HL-60 (cell line): Measurements from ENCODE around the gene RBM12.

ENCODE experiments used
- DNase-seq, 2 experiments: peaks; one replicate each; pipeline ENCODE4 v3.0.0-alpha.2; 2010 to 2020; ENCODE audit warnings: low read depth in 1 of 2, low spot score in 1 of 2
- H3K27ac ChIP-seq: fragments of 250-450 bp; sonication (Bioruptor Pico); replicated peaks from 2 replicates; pipeline ENCODE4 v1.5.1; 2020; ENCODE audit warnings: mild to moderate bottlenecking, moderate library complexity
- H3K27me3 ChIP-seq: fragments of 250-450 bp; sonication (Bioruptor Pico); 2 replicates; pipeline ENCODE4 v1.5.1; 2021; ENCODE audit warnings: mild to moderate bottlenecking, moderate library complexity; ENCODE audit not compliant: insufficient read depth, poor library complexity, severe bottlenecking
- H3K4me3 ChIP-seq: replicated peaks from 2 replicates; pipeline ENCODE4 v1.5.1; 2011; ENCODE audit warnings: mild to moderate bottlenecking, control low read depth, low read length; ENCODE audit not compliant: insufficient read depth
- CTCF ChIP-seq: IDR thresholded peaks from one replicate; pipeline ENCODE4 v1.5.1; 2011; ENCODE audit warnings: low read length, control low read depth, inconsistent platforms; ENCODE audit not compliant: insufficient read depth
- GABPA ChIP-seq: IDR thresholded peaks from 2 replicates; pipeline ENCODE4 v1.6.1; 2012; ENCODE audit warnings: low read depth
- POLR2AphosphoS5 ChIP-seq: IDR thresholded peaks from 2 replicates; pipeline ENCODE4 v1.6.1; 2012; ENCODE audit warnings: low read depth
- SPI1 ChIP-seq: IDR thresholded peaks from 2 replicates; pipeline ENCODE4 v1.6.1; 2012; ENCODE audit warnings: low read depth, mild to moderate bottlenecking, borderline replicate concordance
- TF ChIP-seq, protein P1 (sequence below): IDR thresholded peaks from 2 replicates; pipeline ENCODE4 v1.6.1; 2012; ENCODE audit warnings: low read depth; ENCODE audit not compliant: insufficient replicate concordance

Gene RBM12

DNA sequence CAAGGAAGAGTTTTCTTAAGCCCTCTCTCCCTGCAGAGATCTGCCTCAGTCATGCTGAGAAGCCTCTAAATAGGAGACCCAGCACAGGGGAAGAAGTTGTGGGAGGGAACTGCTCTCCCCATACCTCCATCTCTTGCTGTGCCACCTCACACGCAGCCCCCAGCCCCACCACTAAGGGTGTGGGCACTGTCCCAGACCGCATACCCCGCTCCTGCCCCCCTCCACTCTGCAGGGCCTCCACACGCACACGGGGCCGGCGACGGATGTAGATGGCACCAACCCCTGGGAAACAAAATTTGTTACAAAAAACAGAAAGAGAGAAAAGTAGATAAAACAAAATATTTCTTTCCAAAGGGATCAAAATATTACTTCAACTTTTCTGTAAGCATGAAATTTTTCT, 10.2 kb upstream of the RBM12 start:
- TF ChIP-seq, protein P1, sequence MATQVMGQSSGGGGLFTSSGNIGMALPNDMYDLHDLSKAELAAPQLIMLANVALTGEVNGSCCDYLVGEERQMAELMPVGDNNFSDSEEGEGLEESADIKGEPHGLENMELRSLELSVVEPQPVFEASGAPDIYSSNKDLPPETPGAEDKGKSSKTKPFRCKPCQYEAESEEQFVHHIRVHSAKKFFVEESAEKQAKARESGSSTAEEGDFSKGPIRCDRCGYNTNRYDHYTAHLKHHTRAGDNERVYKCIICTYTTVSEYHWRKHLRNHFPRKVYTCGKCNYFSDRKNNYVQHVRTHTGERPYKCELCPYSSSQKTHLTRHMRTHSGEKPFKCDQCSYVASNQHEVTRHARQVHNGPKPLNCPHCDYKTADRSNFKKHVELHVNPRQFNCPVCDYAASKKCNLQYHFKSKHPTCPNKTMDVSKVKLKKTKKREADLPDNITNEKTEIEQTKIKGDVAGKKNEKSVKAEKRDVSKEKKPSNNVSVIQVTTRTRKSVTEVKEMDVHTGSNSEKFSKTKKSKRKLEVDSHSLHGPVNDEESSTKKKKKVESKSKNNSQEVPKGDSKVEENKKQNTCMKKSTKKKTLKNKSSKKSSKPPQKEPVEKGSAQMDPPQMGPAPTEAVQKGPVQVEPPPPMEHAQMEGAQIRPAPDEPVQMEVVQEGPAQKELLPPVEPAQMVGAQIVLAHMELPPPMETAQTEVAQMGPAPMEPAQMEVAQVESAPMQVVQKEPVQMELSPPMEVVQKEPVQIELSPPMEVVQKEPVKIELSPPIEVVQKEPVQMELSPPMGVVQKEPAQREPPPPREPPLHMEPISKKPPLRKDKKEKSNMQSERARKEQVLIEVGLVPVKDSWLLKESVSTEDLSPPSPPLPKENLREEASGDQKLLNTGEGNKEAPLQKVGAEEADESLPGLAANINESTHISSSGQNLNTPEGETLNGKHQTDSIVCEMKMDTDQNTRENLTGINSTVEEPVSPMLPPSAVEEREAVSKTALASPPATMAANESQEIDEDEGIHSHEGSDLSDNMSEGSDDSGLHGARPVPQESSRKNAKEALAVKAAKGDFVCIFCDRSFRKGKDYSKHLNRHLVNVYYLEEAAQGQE = no peak
- TF ChIP-seq GABPA = no peak
- TF ChIP-seq CTCF = no peak
- TF ChIP-seq POLR2AphosphoS5 = no peak
- TF ChIP-seq SPI1 = no peak
- Histone ChIP-seq H3K27me3 (no peaks in the 10 kb centered on the region), H3K4me3 (no peak overlapping the region), H3K27ac (no peak overlapping the region)
- no peak for DNase-seq

DNA sequence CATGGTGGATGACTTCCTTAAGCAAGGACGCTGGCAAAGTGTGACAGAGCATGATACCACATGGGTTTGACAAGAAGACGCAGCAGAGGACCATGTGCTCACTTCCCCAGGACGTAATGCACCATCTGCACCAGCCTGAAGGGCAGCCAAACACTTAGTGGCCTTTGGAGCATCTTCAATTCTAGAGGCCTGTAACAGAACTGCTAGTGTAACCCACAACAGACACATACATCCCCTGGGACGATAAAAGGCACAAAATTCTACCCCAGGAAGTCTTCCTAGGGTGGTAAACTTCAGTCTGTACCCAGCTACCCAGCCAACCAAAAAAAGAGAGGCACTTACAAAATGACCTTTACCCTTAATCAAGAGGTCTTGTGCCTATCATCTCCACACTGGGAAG, 9.2 kb upstream of the RBM12 start:
- H3K27me3 ChIP-seq = no peaks in the 10 kb centered on the region
- DNase-seq = no peak
- H3K4me3 ChIP-seq = no peak overlapping the region
- TF ChIP-seq, protein P1 = no peak
- no peak for TF ChIP-seq SPI1
- TF ChIP-seq CTCF = no peak
- no peak for TF ChIP-seq POLR2AphosphoS5
- no peak for TF ChIP-seq GABPA
- H3K27ac ChIP-seq = no peak overlapping the region

GRCh38 chr20:35669681-35670080, 5.0 kb upstream of the RBM12 start:
- no peak for DNase-seq
- TF ChIP-seq SPI1 (no peak), GABPA (no peak), CTCF (no peak), POLR2AphosphoS5 (no peak)
- TF ChIP-seq, protein P1 = no peak
- Histone ChIP-seq H3K27me3 (no peaks in the 10 kb centered on the region), H3K27ac (no peak overlapping the region), H3K4me3 (no peak overlapping the region)
